Measurements from ENCODE around the gene LEPROT.

GRCh38 chr1:65422241-65423203 lies 2.1 kb downstream of the LEPROT start:
- TF ChIP-seq CTCF (IDR thresholded peaks at IDR 0.05; ENCODE audit: borderline replicate concordance, extremely low read depth, low read length, poor library complexity, severe bottlenecking) (no peak), EZH2 (IDR thresholded peaks at IDR 0.05; ENCODE audit: borderline replicate concordance, low read depth, low read length, severe bottlenecking) (no peak)

Data from DND-41 (cell line).